ENCODE results near the gene TMEM87B. TPM values are rescaled to one million over a fixed set of nuclear protein-coding genes. Genes with fewer than 3 reads are reported as not detected.
"Not testable (repeated sequence)": the region's sequence is repeated elsewhere in the genome, so short reads cannot be mapped to it uniquely, and the experiment has no call there.

The TMEM87B gene
- total and polyA plus RNA-seq, 2 of the 4 experiments (the other 2 are of a cell fraction), result 6.3 to 12.5 TPM

- ChIA-PET CTCF (no interaction called here), POLR2A (ENCODE audit: unreplicated experiment) (no interaction called here)
- ATAC-seq (ENCODE audit: low read depth) (peak; percentile 86), DNase-seq (no peak)
- peak within 1 kb of the TSS; percentile 89 for H2AFZ ChIP-seq (replicated peaks; ENCODE audit: low read length, poor library complexity)
- no peak within 1 kb of the TSS for H2BK20ac ChIP-seq (ENCODE audit: low read depth, low read length)
- H3K36me3 ChIP-seq (ENCODE audit: control insufficient read depth, insufficient read depth, low read length), result no peaks in the 10 kb centered on the region
- H3K4me2 ChIP-seq (ENCODE audit: low read depth, low read length), result peak within 1 kb of the TSS; percentile 98
- WGBS, 2 experiments (ENCODE audit: extremely low coverage in 2 of 2, insufficient read length in 1 of 2), result 1% methylated on average over 23 of the region's 84 CpGs; no CpG with 5 or more reads in 1 of the 2 experiments
- intact Hi-C loops (cut with micrococcal nuclease) (no loop called here), dilution Hi-C loops (cut with HindIII; ENCODE audit: low sequenced_read_pairs, unreplicated experiment) (no loop called here), in situ Hi-C loops (cut with MboI; ENCODE audit: low sequenced_read_pairs) (no loop called here)
- no peaks in the 10 kb centered on the region for H3K27me3 ChIP-seq (ENCODE audit: control insufficient read depth, insufficient read depth, low read length)
- peaks cover 9% of the 10 kb centered on the region for H3K9me1 ChIP-seq (ENCODE audit: insufficient read depth, low read length)
- peak within 1 kb of the TSS; percentile 68 to 83; a peak in 3 of 4 replicates for H4K8ac ChIP-seq (ENCODE audit: low read depth in 2 of 2, low read length in 2 of 2)
- peak within 1 kb of the TSS; percentile 78 for H3K14ac ChIP-seq (replicated peaks; ENCODE audit: low read depth, low read length)
- peak within 1 kb of the TSS; percentile 56; the same call in 1 of the 2 replicates for H2BK120ac ChIP-seq (ENCODE audit: low read depth, low read length)
- H3K9ac ChIP-seq (ENCODE audit: low read depth, low read length), result peak within 1 kb of the TSS; percentile 71; the same call in 1 of the 2 replicates
- H2AK5ac ChIP-seq (ENCODE audit: low read depth, low read length), result peak within 1 kb of the TSS; percentile 43; the same call in 1 of the 2 replicates
- no peaks in the 10 kb centered on the region for H3K9me3 ChIP-seq (ENCODE audit: control insufficient read depth, insufficient read depth, low read length)
- H2BK15ac ChIP-seq (ENCODE audit: low read depth, low read length), result peak within 1 kb of the TSS; percentile 49; the same call in 1 of the 3 replicates
- peak within 1 kb of the TSS; percentile 48 for H3K4ac ChIP-seq (ENCODE audit: low read depth, low read length)
- peak within 1 kb of the TSS; percentile 43 for H4K5ac ChIP-seq (ENCODE audit: low read depth, low read length)
- H3K4me1 ChIP-seq (ENCODE audit: control insufficient read depth, insufficient read depth, low read length), result peaks cover 6% of the 10 kb centered on the region; the same call in 1 of the 2 replicates
- no peaks in the 10 kb centered on the region for H3K79me1 ChIP-seq (ENCODE audit: low read depth in 1 of 2, low read length in 2 of 2)
- no peak for TF ChIP-seq SMC3 (IDR thresholded peaks at IDR 0.05; ENCODE audit: low read depth, low read length)
- peak; percentile 6; the same call in 1 of the 2 replicates for TF ChIP-seq BHLHE40 (IDR thresholded peaks at IDR 0.05; ENCODE audit: low read depth, low read length)
- no peak for TF ChIP-seq USF2 (IDR thresholded peaks at IDR 0.05; ENCODE audit: low read depth, low read length)
- no TSS peak for BruUV-seq (replicated peaks)
- peak within 1 kb of the TSS; percentile 92 for H3K23ac ChIP-seq (ENCODE audit: low read depth, low read length)
- peak within 1 kb of the TSS; percentile 0; the same call in 1 of the 2 replicates for H3K18ac ChIP-seq (ENCODE audit: low read depth, low read length)
- H2BK5ac ChIP-seq (ENCODE audit: low read depth, low read length, poor library complexity, severe bottlenecking), result no peak within 1 kb of the TSS
- H4K20me1 ChIP-seq (ENCODE audit: insufficient read depth, low read length), result no peaks in the 10 kb centered on the region
- peak within 1 kb of the TSS; percentile 61 for H3K4me3 ChIP-seq (ENCODE audit: insufficient read depth, low read depth, low read length)
- peak within 1 kb of the TSS; percentile 62 for H2AK9ac ChIP-seq (replicated peaks; ENCODE audit: low read depth, low read length, poor library complexity)
- H3K27ac ChIP-seq (ENCODE audit: insufficient read depth, low read length), result no peak within 1 kb of the TSS; the same call in 1 of the 2 replicates
- H3K56ac ChIP-seq (ENCODE audit: extremely low read depth, insufficient read depth, low read length), result peak within 1 kb of the TSS; percentile 21; the same call in 1 of the 2 replicates
- H4K91ac ChIP-seq (ENCODE audit: insufficient read depth, low read depth, low read length), result peak within 1 kb of the TSS; percentile 38
These were observed 83.3 kb downstream of the TMEM87B start, which contains the start of gene FBLN7 for GRCh38 chr2:112138159-112139032. FBLN7 (plus strand) TSS chr2:112138385; CDS start chr2:112138656, 271 bp downstream.

DNA sequence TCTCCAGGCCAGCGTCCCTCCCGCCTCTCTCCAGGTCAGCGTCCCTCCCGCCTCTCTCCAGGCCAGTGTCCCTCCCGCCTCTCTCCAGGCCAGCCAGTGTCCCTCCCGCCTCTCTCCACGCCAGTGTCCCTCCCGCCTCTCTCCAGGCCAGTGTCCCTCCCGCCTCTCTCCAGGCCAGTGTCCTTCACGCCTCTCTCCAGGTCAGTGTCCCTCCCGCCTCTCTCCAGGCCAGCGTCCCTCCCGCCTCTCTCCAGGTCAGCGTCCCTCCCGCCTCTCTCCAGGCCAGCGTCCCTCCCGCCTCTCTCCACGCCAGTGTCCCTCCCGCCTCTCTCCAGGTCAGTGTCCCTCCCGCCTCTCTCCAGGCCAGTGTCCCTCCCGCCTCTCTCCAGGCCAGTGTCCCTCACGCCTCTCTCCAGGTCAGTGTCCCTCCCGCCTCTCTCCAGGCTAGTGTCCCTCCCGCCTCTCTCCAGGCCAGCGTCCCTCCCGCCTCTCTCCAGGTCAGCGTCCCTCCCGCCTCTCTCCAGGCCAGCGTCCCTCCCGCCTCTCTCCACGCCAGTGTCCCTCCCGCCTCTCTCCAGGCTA, 84.1 kb downstream of the TMEM87B start:
- H2AFZ ChIP-seq (replicated peaks; ENCODE audit: low read length, poor library complexity); H3K36me3 ChIP-seq (ENCODE audit: control insufficient read depth, insufficient read depth, low read length); H3K56ac ChIP-seq (ENCODE audit: extremely low read depth, insufficient read depth, low read length); H2AK5ac ChIP-seq (ENCODE audit: low read depth, low read length); H2BK15ac ChIP-seq (ENCODE audit: low read depth, low read length); in situ Hi-C loops (cut with MboI; ENCODE audit: low sequenced_read_pairs); H3K27ac ChIP-seq (ENCODE audit: insufficient read depth, low read length); H4K91ac ChIP-seq (ENCODE audit: insufficient read depth, low read depth, low read length); H4K8ac ChIP-seq (ENCODE audit: low read depth in 2 of 2, low read length in 2 of 2); H3K79me1 ChIP-seq (ENCODE audit: low read depth in 1 of 2, low read length in 2 of 2); ATAC-seq (ENCODE audit: low read depth); CTCF ChIA-PET; H4K5ac ChIP-seq (ENCODE audit: low read depth, low read length); H3K4ac ChIP-seq (ENCODE audit: low read depth, low read length); H3K9ac ChIP-seq (ENCODE audit: low read depth, low read length); dilution Hi-C loops (cut with HindIII; ENCODE audit: low sequenced_read_pairs, unreplicated experiment); H3K18ac ChIP-seq (ENCODE audit: low read depth, low read length); H2BK5ac ChIP-seq (ENCODE audit: low read depth, low read length, poor library complexity, severe bottlenecking); H3K14ac ChIP-seq (replicated peaks; ENCODE audit: low read depth, low read length); H3K9me3 ChIP-seq (ENCODE audit: control insufficient read depth, insufficient read depth, low read length); POLR2A ChIA-PET (ENCODE audit: unreplicated experiment); H2AK9ac ChIP-seq (replicated peaks; ENCODE audit: low read depth, low read length, poor library complexity); H4K20me1 ChIP-seq (ENCODE audit: insufficient read depth, low read length); DNase-seq; H3K4me3 ChIP-seq (ENCODE audit: insufficient read depth, low read depth, low read length); H3K27me3 ChIP-seq (ENCODE audit: control insufficient read depth, insufficient read depth, low read length); H2BK120ac ChIP-seq (ENCODE audit: low read depth, low read length); H3K4me1 ChIP-seq (ENCODE audit: control insufficient read depth, insufficient read depth, low read length); intact Hi-C loops (cut with micrococcal nuclease); H3K9me1 ChIP-seq (ENCODE audit: insufficient read depth, low read length); BruUV-seq (replicated peaks); H2BK20ac ChIP-seq (ENCODE audit: low read depth, low read length); H3K4me2 ChIP-seq (ENCODE audit: low read depth, low read length); H3K23ac ChIP-seq (ENCODE audit: low read depth, low read length): not testable (repeated sequence)
- WGBS, 2 experiments (ENCODE audit: extremely low coverage in 2 of 2, insufficient read length in 1 of 2), result no CpG with 5 or more reads among the region's 32 CpGs

Measured in IMR-90 (cell line).